K562 (cell line): ENCODE measurements around the gene ABHD16B. TPM values are rescaled to one million over a fixed set of nuclear protein-coding genes. Genes with fewer than 3 reads are reported as not detected.

ENCODE experiments used
- ATAC-seq: fragments of 200-7000 bp; cut with Tn5 transposase; 3 replicates; pipeline ENCODE4 v1.9.1; 2020; ENCODE audit warnings: moderate library complexity
- BruUV-seq: library from RNA; stranded (reverse); fragments of 400-500 nt; replicated peaks from 2 replicates; lab custom pipeline; 2021; lab: Mats Ljungman, UMichigan
- CTCF ChIA-PET: fragments of 300-600 bp; formaldehyde crosslinking; extraction: SDS; loops from one replicate; lab custom pipeline; 2021; ENCODE audit warnings: low intra/inter-chr PET ratio; lab: Yijun Ruan, JAX
- POLR2A ChIA-PET: fragments of 300-600, 350-650 bp; sonication (Branson Sonifier 250); formaldehyde crosslinking; extraction: SDS; loops from one replicate; lab custom pipeline; 2021; ENCODE audit warnings: antibody characterized with exemption, inconsistent platforms; lab: Yijun Ruan, JAX
- DNase-seq, 4 experiments: peaks; one replicate each; pipeline versions ENCODE4 v3.0.0 to v3.0.0-alpha.2; 2011 to 2018; ENCODE audit warnings: low spot score in 3 of 4, mixed read lengths in 3 of 4; ENCODE audit errors: extremely low read depth in 1 of 4
- FAIRE-seq: peaks from 2 replicates; lab custom pipeline; 2011; peaks lifted over from hg19 to GRCh38; lab: Jason Lieb, UNC
- H2AFZ ChIP-seq: 2 replicates; pipeline ENCODE4 v1.6.0; 2011; ENCODE audit warnings: low read depth, low read length, control low read depth, inconsistent platforms
- H3K27ac ChIP-seq: fragments of 200-600 bp; 3 replicates; pipeline ENCODE4 v1.8.0; 2011; ENCODE audit warnings: low read depth, mild to moderate bottlenecking, control low read depth, inconsistent platforms, low read length, moderate library complexity, mixed read lengths; ENCODE audit errors: extremely low read depth
- H3K27me3 ChIP-seq, 2 experiments: fragments of 300-600 bp in 1 of 2; 2 replicates in 1 of 2; 3 replicates in 1 of 2; pipeline versions ENCODE4 v1.6.0 to v1.8.0; 2011; ENCODE audit warnings: inconsistent platforms in 2 of 2, low read length in 2 of 2, mild to moderate bottlenecking in 1 of 2, mixed read lengths in 1 of 2, moderate library complexity in 1 of 2; ENCODE audit not compliant: control insufficient read depth in 2 of 2, insufficient read depth in 2 of 2
- H3K36me3 ChIP-seq: fragments of 300-600 bp; 3 replicates; pipeline ENCODE4 v1.8.0; 2011; ENCODE audit warnings: mild to moderate bottlenecking, low read length, inconsistent platforms; ENCODE audit not compliant: control insufficient read depth, insufficient read depth
- H3K4me1 ChIP-seq, 2 experiments: fragments of 200-600 bp in 1 of 2; replicated peaks in 1 of 2; 2 replicates in 1 of 2; 3 replicates in 1 of 2; pipeline versions ENCODE4 v1.5.1 to v1.8.0; 2011; ENCODE audit warnings: inconsistent platforms in 2 of 2, low read length in 2 of 2, mild to moderate bottlenecking in 1 of 2, mixed read lengths in 1 of 2, moderate library complexity in 1 of 2; ENCODE audit not compliant: control insufficient read depth in 2 of 2, insufficient read depth in 2 of 2
- H3K4me2 ChIP-seq: 2 replicates; pipeline ENCODE4 v1.6.1; 2011; ENCODE audit warnings: low read length, control low read depth, inconsistent platforms, mixed read lengths; ENCODE audit not compliant: insufficient read depth
- H3K4me3 ChIP-seq: fragments of 200-600 bp; sonication (generic), shearing (Covaris generic); 2 replicates; pipeline ENCODE4 v1.5.1; 2016; ENCODE audit warnings: control low read depth, inconsistent platforms
- H3K79me2 ChIP-seq: fragments of 200-600 bp; 3 replicates; pipeline ENCODE4 v1.8.0; 2011; ENCODE audit warnings: low read length, inconsistent platforms; ENCODE audit not compliant: control insufficient read depth, insufficient read depth
- H3K9ac ChIP-seq, 2 experiments: 2 replicates each; pipeline versions ENCODE4 v1.6.0 to v1.6.1; 2011; ENCODE audit warnings: low read depth in 2 of 2, low read length in 2 of 2, control low read depth in 1 of 2, inconsistent platforms in 1 of 2, mild to moderate bottlenecking in 1 of 2, mixed read lengths in 1 of 2; ENCODE audit not compliant: insufficient read depth in 1 of 2
- H3K9me1 ChIP-seq: one replicate; pipeline ENCODE4 v1.6.0; 2011; ENCODE audit warnings: inconsistent platforms, mild to moderate bottlenecking, low read length, moderate library complexity; ENCODE audit not compliant: control insufficient read depth, insufficient read depth
- H3K9me3 ChIP-seq: replicated peaks from 2 replicates; pipeline ENCODE4 v1.5.1; 2011; ENCODE audit warnings: low read depth, low read length, inconsistent platforms; ENCODE audit not compliant: control insufficient read depth, insufficient read depth
- H4K20me1 ChIP-seq: replicated peaks from 2 replicates; pipeline ENCODE4 v1.6.1; 2011; ENCODE audit warnings: low read length, inconsistent platforms, mixed read lengths; ENCODE audit not compliant: control insufficient read depth, insufficient read depth
- CHD2 ChIP-seq: IDR thresholded peaks from 2 replicates; pipeline ENCODE4 v1.6.1; 2011; ENCODE audit warnings: low read depth, low read length
- KAT2B ChIP-seq: IDR thresholded peaks from one replicate; pipeline ENCODE4 v1.6.1; 2012; ENCODE audit warnings: low read depth, mild to moderate bottlenecking, control low read depth, inconsistent platforms, low read length, moderate library complexity
- POLR2G ChIP-seq: fragments of 200-400 bp; formaldehyde crosslinking; IDR thresholded peaks from 2 replicates; pipeline ENCODE4 v1.6.1; 2017; ENCODE audit warnings: low read depth, mild to moderate bottlenecking, antibody characterized with exemption, low read length, moderate library complexity
- SMARCE1 ChIP-seq: fragments of 450-650 bp; IDR thresholded peaks from 2 replicates; pipeline ENCODE4 v1.7.1; 2016; ENCODE audit warnings: mild to moderate bottlenecking
- TSC22D4 ChIP-seq: fragments of 450-650 bp; IDR thresholded peaks from 2 replicates; pipeline ENCODE4 v1.6.1; 2016; ENCODE audit warnings: missing genetic modification characterization, missing biosample characterization, control low read depth
- ZNF766 ChIP-seq: fragments of 200-800 bp; sonication (Bioruptor generic); conservative IDR thresholded peaks from 2 replicates; pipeline ENCODE4 v1.6.1; 2016; ENCODE audit warnings: missing genetic modification characterization, missing compliant biosample characterization
- WGBS: fragments of 100-300 bp; shearing (Covaris generic); methylation state at CpG from one replicate; pipeline ENCODE4 v1.1.6; 2016; ENCODE audit warnings: low coverage, mixed read lengths; ENCODE audit not compliant: insufficient coverage; ENCODE audit errors: missing lambda C conversion rate; 5-methylcytosine and 5-hydroxymethylcytosine counted together
- in situ Hi-C: fragments of 300-500 bp; cut with MboI; formaldehyde crosslinking; loops from 4 replicates; pipeline ENCODE4 v1.15.0; 2018; ENCODE audit warnings: inconsistent platforms, mixed read lengths
- intact Hi-C: fragments of 100-400 bp; cut with micrococcal nuclease; formaldehyde crosslinking; loops from 2 replicates; pipeline ENCODE4 v1.14.2; 2022
- polyA plus RNA-seq, 8 experiments: library from polyadenylated mRNA; depleted of rRNA in 4 of 8; stranded (reverse) in 5 of 8; unstranded in 3 of 8; fragments of >200 nt; fragmentation: Nextera tagmentation in 2 of 8; fragmentation: Illumina TruSeq in 1 of 8; extraction: Ambion mirVana in 2 of 8; extraction: Trizol in 1 of 8; gene quantifications; 2 replicates each; pipeline versions ENCODE4 v1.2.1 to v1.2.3, GENCODE V29; 2011 to 2014; ENCODE audit warnings: inconsistent platforms in 1 of 8, missing spikeins in 1 of 8
- total RNA-seq, 7 experiments: library from RNA; depleted of rRNA in 6 of 7; stranded (reverse); fragments of >200 nt in 6 of 7; fragmentation: Illumina TruSeq in 2 of 7; extraction: Trizol in 2 of 7; gene quantifications; 2 replicates each; pipeline versions ENCODE4 v1.2.1 to v1.2.3, GENCODE V29; 2011 to 2021; ENCODE audit warnings: low replicate concordance in 1 of 7

The ABHD16B gene
- total and polyA plus RNA-seq, 9 of the 15 experiments (the other 6 are each of a cell fraction or from before 2014, with no cell fraction given): not detected

- no TSS peak for BruUV-seq
- peaks cover 16% of the 10 kb centered on the region for H4K20me1 ChIP-seq
- no peaks in the 10 kb centered on the region for H3K79me2 ChIP-seq
- intact Hi-C loops: no loop called here
- no peak for FAIRE-seq
- H3K27ac ChIP-seq: no peak overlapping the region
- H3K9me3 ChIP-seq: no peaks in the 10 kb centered on the region
- ATAC-seq: no peak
- H3K27me3 ChIP-seq: no peaks in the 10 kb centered on the region
- WGBS: 92% methylated on average over 14 of the region's 21 CpGs
- no peak overlapping the region for H3K4me3 ChIP-seq
- no peak overlapping the region for H3K4me2 ChIP-seq
- ChIA-PET CTCF (no interaction called here), POLR2A (interaction anchor here (0.9 to 1.0 kb wide), 2 partner anchors 9 to 10 kb away, joined by 3 read pairs; no protein-coding TSS in a partner anchor)
- in situ Hi-C loops: no loop called here
- H3K4me1 ChIP-seq: peaks cover 0 to 16% of the 10 kb centered on the region in 2 experiments; a peak in 2 of 5 replicates
- H3K36me3 ChIP-seq: peaks cover 79% of the 10 kb centered on the region; the same call in 2 of the 3 replicates
- TF ChIP-seq POLR2G (peak; percentile 59), CHD2 (no peak), ZNF766 (no peak), SMARCE1 (no peak), TSC22D4 (tag) (no peak), KAT2B (no peak)
- H3K9me1 ChIP-seq: no peaks in the 10 kb centered on the region
- no peak for DNase-seq
- H3K9ac ChIP-seq: no peak overlapping the region
- H2AFZ ChIP-seq: no peak overlapping the region
Measured at GRCh38 chr20:63884506-63885263, 23.4 kb downstream of the ABHD16B start.
